Gastroesophageal sphincter (tissue), 3 donors: ENCODE results near the gene MPHOSPH10.

ENCODE experiments used
- POLR2A ChIP-seq, 2 donors: fragments of 450-650 bp; IDR thresholded peaks; one replicate each; pipeline ENCODE4 v1.6.1; 2017; ENCODE audit warnings: antibody characterized with exemption in 2 of 2, mild to moderate bottlenecking in 2 of 2, moderate library complexity in 1 of 2
- POLR2AphosphoS5 ChIP-seq: sonication (generic); formaldehyde crosslinking; IDR thresholded peaks from one replicate; pipeline ENCODE4 v1.6.1; 2017; ENCODE audit warnings: antibody characterized with exemption
- TF ChIP-seq, protein P1 (sequence below), 4 experiments: fragments of 200-600 bp in 2 of 4; fragments of 450-650 bp in 2 of 4; sonication (generic) in 1 of 4; IDR thresholded peaks; one replicate each; pipeline ENCODE4 v1.5.1; 2017 to 2019; ENCODE audit warnings: antibody characterized with exemption in 4 of 4, mild to moderate bottlenecking in 2 of 4, moderate library complexity in 2 of 4

- no peak for TF ChIP-seq POLR2AphosphoS5
- TF ChIP-seq, protein P1, sequence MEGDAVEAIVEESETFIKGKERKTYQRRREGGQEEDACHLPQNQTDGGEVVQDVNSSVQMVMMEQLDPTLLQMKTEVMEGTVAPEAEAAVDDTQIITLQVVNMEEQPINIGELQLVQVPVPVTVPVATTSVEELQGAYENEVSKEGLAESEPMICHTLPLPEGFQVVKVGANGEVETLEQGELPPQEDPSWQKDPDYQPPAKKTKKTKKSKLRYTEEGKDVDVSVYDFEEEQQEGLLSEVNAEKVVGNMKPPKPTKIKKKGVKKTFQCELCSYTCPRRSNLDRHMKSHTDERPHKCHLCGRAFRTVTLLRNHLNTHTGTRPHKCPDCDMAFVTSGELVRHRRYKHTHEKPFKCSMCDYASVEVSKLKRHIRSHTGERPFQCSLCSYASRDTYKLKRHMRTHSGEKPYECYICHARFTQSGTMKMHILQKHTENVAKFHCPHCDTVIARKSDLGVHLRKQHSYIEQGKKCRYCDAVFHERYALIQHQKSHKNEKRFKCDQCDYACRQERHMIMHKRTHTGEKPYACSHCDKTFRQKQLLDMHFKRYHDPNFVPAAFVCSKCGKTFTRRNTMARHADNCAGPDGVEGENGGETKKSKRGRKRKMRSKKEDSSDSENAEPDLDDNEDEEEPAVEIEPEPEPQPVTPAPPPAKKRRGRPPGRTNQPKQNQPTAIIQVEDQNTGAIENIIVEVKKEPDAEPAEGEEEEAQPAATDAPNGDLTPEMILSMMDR (IDR thresholded peaks at IDR 0.05), result no peak
- no peak for TF ChIP-seq POLR2A (IDR thresholded peaks at IDR 0.05)
These were observed 9.0 kb upstream of the MPHOSPH10 start for GRCh38 chr2:71121479-71121878.
